Suprapubic skin (tissue), 4 donors: ENCODE results near the gene NPAS3. TPM values are rescaled to one million over a fixed set of nuclear protein-coding genes. Genes with fewer than 3 reads are reported as not detected.

Experiments
- DNase-seq, 2 donors: peaks; one replicate each; pipeline ENCODE4 v3.0.0-alpha.2; 2019; ENCODE audit warnings: low spot score in 2 of 2
- H3K27ac ChIP-seq: fragments of 200-600 bp; sonication (generic); one replicate; pipeline ENCODE4 v1.5.1; 2019
- H3K27me3 ChIP-seq: fragments of 200-600 bp; sonication (generic); one replicate; pipeline ENCODE4 v1.5.1; 2019
- H3K36me3 ChIP-seq: fragments of 200-600 bp; sonication (generic); one replicate; pipeline ENCODE4 v1.5.1; 2019
- H3K4me1 ChIP-seq: fragments of 200-600 bp; sonication (generic); one replicate; pipeline ENCODE4 v1.5.1; 2019
- H3K4me3 ChIP-seq: fragments of 200-600 bp; sonication (generic); one replicate; pipeline ENCODE4 v1.5.1; 2019; ENCODE audit warnings: mild to moderate bottlenecking
- H3K9me3 ChIP-seq: fragments of 200-600 bp; sonication (generic); one replicate; pipeline ENCODE4 v1.5.1; 2019
- EP300 ChIP-seq: sonication (generic); formaldehyde crosslinking; IDR thresholded peaks from one replicate; pipeline ENCODE4 v1.6.1; 2017; ENCODE audit warnings: antibody characterized with exemption
- POLR2A ChIP-seq, 2 donors: fragments of 450-650 bp; IDR thresholded peaks; one replicate each; pipeline ENCODE4 v1.6.1; 2017; ENCODE audit warnings: antibody characterized with exemption in 2 of 2, mild to moderate bottlenecking in 2 of 2, moderate library complexity in 2 of 2
- POLR2AphosphoS5 ChIP-seq, 3 donors: sonication (generic); formaldehyde crosslinking; IDR thresholded peaks; one replicate each; pipeline ENCODE4 v1.6.1; 2017; ENCODE audit warnings: antibody characterized with exemption in 3 of 3
- WGBS: methylation state at CpG from one replicate; pipeline ENCODE4 v1.1.5; 2018; 5-methylcytosine and 5-hydroxymethylcytosine counted together
- total RNA-seq, 4 donors: library from RNA; depleted of rRNA; stranded (reverse); fragments of >200 nt; gene quantifications; one replicate each; pipeline ENCODE4 v1.1.0, GENCODE V29; 2016
- TF ChIP-seq, protein P1 (sequence below), 2 donors: fragments of 200-600 bp in 1 of 2; fragments of 450-650 bp in 1 of 2; sonication (generic) in 1 of 2; IDR thresholded peaks; one replicate each; pipeline ENCODE4 v1.5.1; 2016 to 2019; ENCODE audit warnings: antibody characterized with exemption in 2 of 2, mild to moderate bottlenecking in 1 of 2, moderate library complexity in 1 of 2

Gene NPAS3
- total RNA-seq, 4 donors from 2014 or later = 0.17 to 0.45 (median 0.29) TPM; not detected in 1

DNA sequence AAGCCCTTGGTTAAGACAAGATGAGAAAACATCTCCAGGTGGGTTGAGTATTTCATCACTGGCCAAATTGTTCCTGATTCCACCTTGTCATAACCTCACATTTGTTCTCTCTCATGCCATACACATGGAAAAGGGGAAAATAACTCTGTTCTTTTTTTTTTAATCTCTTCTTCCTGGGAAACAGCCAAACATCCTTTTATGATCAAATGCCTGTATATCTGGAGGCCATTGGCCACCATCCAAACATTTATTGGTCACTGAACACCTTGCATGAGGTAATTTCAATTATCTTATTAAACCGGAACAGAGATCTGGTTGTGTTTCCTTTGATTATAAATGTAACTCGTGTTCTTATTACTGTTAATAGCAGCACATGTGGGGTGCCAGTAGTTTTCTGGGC is 469.6 kb downstream of the NPAS3 start:
- H3K27me3 ChIP-seq = no peaks in the 10 kb centered on the region
- no peak for TF ChIP-seq EP300
- no peaks in the 10 kb centered on the region for H3K36me3 ChIP-seq
- H3K4me1 ChIP-seq = no peaks in the 10 kb centered on the region
- H3K4me3 ChIP-seq = no peak overlapping the region
- H3K9me3 ChIP-seq = peaks cover 4% of the 10 kb centered on the region
- no peak overlapping the region for H3K27ac ChIP-seq
- DNase-seq = no peak
- 45% methylated on average over 2 of the region's 2 CpGs for WGBS

DNA sequence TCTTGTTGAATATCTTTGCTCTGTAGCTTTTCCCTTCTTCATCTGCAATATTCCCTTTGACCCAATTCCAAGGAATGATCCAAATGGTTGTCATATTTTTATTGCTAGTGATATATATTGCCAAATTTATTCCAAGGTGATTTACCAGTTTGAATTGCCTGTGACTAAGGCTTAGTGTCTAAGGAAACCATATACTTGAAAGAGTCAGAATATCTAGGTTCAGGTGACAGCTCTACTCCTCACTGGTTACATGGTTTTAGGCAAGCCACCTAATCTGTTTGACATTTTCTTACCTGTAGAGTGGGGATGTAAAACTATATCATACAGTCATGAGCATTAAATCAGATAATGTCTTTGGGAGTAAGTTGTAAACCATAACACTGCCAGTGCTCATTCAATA is 473.8 kb downstream of the NPAS3 start:
- H3K27ac ChIP-seq = no peak overlapping the region
- no peaks in the 10 kb centered on the region for H3K9me3 ChIP-seq
- H3K27me3 ChIP-seq = no peaks in the 10 kb centered on the region
- no peak for DNase-seq
- no peak overlapping the region for H3K4me3 ChIP-seq
- TF ChIP-seq, protein P1, sequence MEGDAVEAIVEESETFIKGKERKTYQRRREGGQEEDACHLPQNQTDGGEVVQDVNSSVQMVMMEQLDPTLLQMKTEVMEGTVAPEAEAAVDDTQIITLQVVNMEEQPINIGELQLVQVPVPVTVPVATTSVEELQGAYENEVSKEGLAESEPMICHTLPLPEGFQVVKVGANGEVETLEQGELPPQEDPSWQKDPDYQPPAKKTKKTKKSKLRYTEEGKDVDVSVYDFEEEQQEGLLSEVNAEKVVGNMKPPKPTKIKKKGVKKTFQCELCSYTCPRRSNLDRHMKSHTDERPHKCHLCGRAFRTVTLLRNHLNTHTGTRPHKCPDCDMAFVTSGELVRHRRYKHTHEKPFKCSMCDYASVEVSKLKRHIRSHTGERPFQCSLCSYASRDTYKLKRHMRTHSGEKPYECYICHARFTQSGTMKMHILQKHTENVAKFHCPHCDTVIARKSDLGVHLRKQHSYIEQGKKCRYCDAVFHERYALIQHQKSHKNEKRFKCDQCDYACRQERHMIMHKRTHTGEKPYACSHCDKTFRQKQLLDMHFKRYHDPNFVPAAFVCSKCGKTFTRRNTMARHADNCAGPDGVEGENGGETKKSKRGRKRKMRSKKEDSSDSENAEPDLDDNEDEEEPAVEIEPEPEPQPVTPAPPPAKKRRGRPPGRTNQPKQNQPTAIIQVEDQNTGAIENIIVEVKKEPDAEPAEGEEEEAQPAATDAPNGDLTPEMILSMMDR (IDR thresholded peaks at IDR 0.05) = no peak
- no peak for TF ChIP-seq POLR2A (IDR thresholded peaks at IDR 0.05)
- no peak for TF ChIP-seq EP300
- TF ChIP-seq POLR2AphosphoS5 (IDR thresholded peaks at IDR 0.05) = no peak
- no peaks in the 10 kb centered on the region for H3K36me3 ChIP-seq
- H3K4me1 ChIP-seq = no peaks in the 10 kb centered on the region

DNA sequence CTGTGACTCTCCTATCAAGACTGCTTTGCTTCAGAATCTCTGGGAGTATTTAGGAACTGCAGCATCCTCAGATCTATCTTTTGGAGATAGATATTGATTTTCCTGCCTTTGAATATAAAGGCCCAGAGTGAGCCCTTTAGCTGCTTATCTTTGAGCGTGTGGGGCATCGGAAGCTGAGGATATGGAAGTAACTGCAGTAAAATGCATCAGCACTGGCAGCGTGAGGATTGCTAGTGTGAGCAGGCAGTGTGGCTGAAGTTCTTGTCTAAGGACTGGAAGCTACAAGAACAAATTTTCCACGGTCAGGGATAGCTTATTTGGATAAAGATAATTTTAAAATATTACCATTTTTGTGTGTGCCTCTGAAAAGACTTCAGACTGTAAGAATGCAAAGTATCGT is 474.7 kb downstream of the NPAS3 start:
- 82% methylated on average over 5 of the region's 5 CpGs for WGBS
- H3K4me1 ChIP-seq = no peaks in the 10 kb centered on the region

DNA sequence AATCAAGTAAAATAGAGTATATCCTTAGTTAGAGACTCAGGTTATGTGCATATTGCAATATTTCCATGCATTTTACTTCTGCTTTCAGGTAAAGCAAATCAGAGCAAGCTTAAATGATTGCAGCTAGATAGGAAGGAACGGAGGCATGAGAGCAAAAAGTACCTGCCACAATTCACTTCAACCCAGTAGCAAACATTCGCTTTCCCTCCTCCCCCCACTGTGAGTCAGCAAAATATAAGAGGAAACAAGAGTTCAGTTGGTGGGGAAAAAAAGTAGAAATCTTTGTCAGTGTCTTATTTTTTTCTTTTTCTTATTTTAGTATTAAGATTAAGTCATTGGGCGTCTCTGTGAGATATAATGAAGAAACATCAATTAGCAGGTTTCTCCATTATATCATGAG is 475.4 kb downstream of the NPAS3 start:
- Histone ChIP-seq H3K9me3 (no peaks in the 10 kb centered on the region), H3K36me3 (no peaks in the 10 kb centered on the region), H3K4me1 (no peaks in the 10 kb centered on the region), H3K27ac (no peak overlapping the region), H3K27me3 (no peaks in the 10 kb centered on the region), H3K4me3 (no peak overlapping the region)
- TF ChIP-seq POLR2A (IDR thresholded peaks at IDR 0.05) (no peak), EP300 (no peak), POLR2AphosphoS5 (IDR thresholded peaks at IDR 0.05) (no peak)
- TF ChIP-seq, protein P1 (IDR thresholded peaks at IDR 0.05) = no peak
- DNase-seq = no peak
- WGBS = 84% methylated on average over 3 of the region's 3 CpGs

More for the DNA sequence above, 474.7 kb downstream of the NPAS3 start:
- TF ChIP-seq POLR2AphosphoS5 (IDR thresholded peaks at IDR 0.05) (no peak), EP300 (no peak)
- H3K9me3 ChIP-seq = no peaks in the 10 kb centered on the region
- no peak overlapping the region for H3K4me3 ChIP-seq
- H3K27ac ChIP-seq = no peak overlapping the region
- H3K36me3 ChIP-seq = no peaks in the 10 kb centered on the region
- DNase-seq = no peak
- no peaks in the 10 kb centered on the region for H3K27me3 ChIP-seq

DNA sequence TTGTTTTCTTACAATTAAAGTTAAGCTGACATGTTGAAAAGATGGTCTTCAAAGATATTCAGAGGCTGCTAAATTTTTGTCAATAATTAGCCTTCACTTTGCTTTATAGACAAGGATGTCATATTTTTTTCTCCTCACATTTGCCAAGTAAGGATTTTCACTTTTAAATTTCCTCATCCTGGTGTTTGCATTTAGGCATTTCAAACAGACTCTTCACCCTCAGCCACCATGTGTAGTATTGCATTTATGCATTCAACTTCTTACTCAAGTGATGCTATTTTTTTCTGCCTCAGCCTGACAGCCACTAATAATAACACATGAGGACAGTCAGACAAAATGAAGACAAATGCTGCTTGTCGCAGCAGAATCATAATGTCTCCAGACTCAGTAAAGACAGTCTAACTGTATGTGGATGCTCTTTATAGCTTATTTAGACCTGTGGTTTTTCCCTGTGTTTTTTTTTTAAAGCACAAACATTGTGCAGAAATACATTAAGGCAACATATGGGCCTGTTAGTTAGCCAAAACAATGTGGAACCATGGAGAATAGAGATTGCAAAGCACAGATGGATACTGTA is 481.5 kb downstream of the NPAS3 start:
- H3K27ac ChIP-seq = no peak overlapping the region
- H3K27me3 ChIP-seq = no peaks in the 10 kb centered on the region
- no peaks in the 10 kb centered on the region for H3K4me1 ChIP-seq
- H3K9me3 ChIP-seq = no peaks in the 10 kb centered on the region
- no peaks in the 10 kb centered on the region for H3K36me3 ChIP-seq
- WGBS = 85% methylated on average over 1 of the region's 1 CpG
- DNase-seq = no peak
- no peak overlapping the region for H3K4me3 ChIP-seq
- TF ChIP-seq POLR2A (IDR thresholded peaks at IDR 0.05) (no peak), EP300 (no peak)
- TF ChIP-seq, protein P1 (IDR thresholded peaks at IDR 0.05) = no peak

- TF ChIP-seq EP300 = no peak
- TF ChIP-seq POLR2AphosphoS5 (IDR thresholded peaks at IDR 0.05) = no peak
- TF ChIP-seq, protein P1 (IDR thresholded peaks at IDR 0.05) = no peak
- TF ChIP-seq POLR2A (IDR thresholded peaks at IDR 0.05) = no peak
- Histone ChIP-seq H3K4me3 (no peak overlapping the region), H3K36me3 (no peaks in the 10 kb centered on the region), H3K27me3 (no peaks in the 10 kb centered on the region), H3K9me3 (no peaks in the 10 kb centered on the region), H3K4me1 (no peaks in the 10 kb centered on the region), H3K27ac (no peak overlapping the region)
- no peak for DNase-seq
- WGBS = 73% methylated on average over 7 of the region's 7 CpGs
Observed at GRCh38 chr14:33430414-33431035, 491.8 kb downstream of the NPAS3 start.
